GM12878 (cell line): ENCODE results near the gene GPR18. TPM values are rescaled to one million over a fixed set of nuclear protein-coding genes. Genes with fewer than 3 reads are reported as not detected.
A peak's percentile ranks its signal among the peaks of the same experiment; 100 is the strongest.

Experiments used
- ATAC-seq: fragments of 200-7000 bp; cut with Tn5 transposase; 3 replicates; pipeline ENCODE4 v1.9.1; 2020; ENCODE audit warnings: mild to moderate bottlenecking, moderate library complexity
- BruUV-seq: library from RNA; stranded (reverse); fragments of 400-500 nt; replicated peaks from 2 replicates; lab custom pipeline; 2021; lab: Mats Ljungman, UMichigan
- CTCF ChIA-PET: fragments of 300-600 bp; sonication (Branson Sonifier 250); formaldehyde crosslinking; extraction: SDS; loops from one replicate; lab custom pipeline; 2021; ENCODE audit warnings: inconsistent platforms; lab: Yijun Ruan, JAX
- POLR2A ChIA-PET: fragments of 350-600 bp; formaldehyde crosslinking; extraction: SDS; loops from one replicate; lab custom pipeline; 2021; ENCODE audit warnings: inconsistent platforms; lab: Charles Lee
- RAD21 ChIA-PET: fragments of 300-600 bp; sonication (Branson Sonifier 250); formaldehyde crosslinking; loops from one replicate; lab custom pipeline; 2023; ENCODE audit warnings: antibody characterized with exemption; ENCODE audit not compliant: unreplicated experiment; lab: Charles Lee
- SMC1A ChIA-PET: fragments of 300-600 bp; sonication (Branson Sonifier 250); formaldehyde crosslinking; loops from one replicate; lab custom pipeline; 2023; ENCODE audit not compliant: unreplicated experiment, uncharacterized antibody; lab: Charles Lee
- DNase-seq: peaks from one replicate; pipeline ENCODE4 v3.0.0-alpha.2; 2011; ENCODE audit warnings: low read depth, low spot score
- FAIRE-seq: peaks from 3 replicates; lab custom pipeline; 2011; peaks lifted over from hg19 to GRCh38; lab: Jason Lieb, UNC
- H2AFZ ChIP-seq: 2 replicates; pipeline ENCODE4 v1.6.0; 2011; ENCODE audit warnings: low read depth, low read length, control low read depth; ENCODE audit not compliant: control insufficient read depth
- H3K27ac ChIP-seq: 2 replicates; pipeline ENCODE4 v1.5.1; 2011; ENCODE audit warnings: control low read depth; ENCODE audit not compliant: control insufficient read depth, insufficient read depth
- H3K27me3 ChIP-seq, 2 experiments: replicated peaks in 1 of 2; 2 replicates each; pipeline versions ENCODE4 v1.6.0 to v1.6.1; 2011; ENCODE audit warnings: low read length in 1 of 2; ENCODE audit not compliant: control insufficient read depth in 2 of 2, insufficient read depth in 2 of 2
- H3K36me3 ChIP-seq, 2 experiments: 2 replicates each; pipeline ENCODE4 v1.5.1; 2011; ENCODE audit warnings: low read length in 1 of 2; ENCODE audit not compliant: control insufficient read depth in 2 of 2, insufficient read depth in 2 of 2
- H3K4me1 ChIP-seq: 2 replicates; pipeline ENCODE4 v1.6.1; 2011; ENCODE audit warnings: mild to moderate bottlenecking, low read length, moderate library complexity, mixed read lengths; ENCODE audit not compliant: control insufficient read depth, insufficient read depth
- H3K4me2 ChIP-seq: 2 replicates; pipeline ENCODE4 v1.6.0; 2011; ENCODE audit warnings: control low read depth; ENCODE audit not compliant: control insufficient read depth, insufficient read depth
- H3K4me3 ChIP-seq: fragments of 200-600 bp; sonication (generic); 2 replicates; pipeline ENCODE4 v1.5.1; 2016
- H3K79me2 ChIP-seq: 2 replicates; pipeline ENCODE4 v1.6.0; 2011; ENCODE audit warnings: low read length; ENCODE audit not compliant: control insufficient read depth, insufficient read depth
- H3K9ac ChIP-seq: 2 replicates; pipeline ENCODE4 v1.8.0; 2011; ENCODE audit warnings: low read length, control low read depth, mixed read lengths; ENCODE audit not compliant: control insufficient read depth, insufficient read depth
- H3K9me3 ChIP-seq: replicated peaks from 3 replicates; pipeline ENCODE4 v1.5.1; 2011; ENCODE audit warnings: mild to moderate bottlenecking, low read length; ENCODE audit not compliant: control insufficient read depth, insufficient read depth
- H4K20me1 ChIP-seq: 2 replicates; pipeline ENCODE4 v1.6.0; 2011; ENCODE audit not compliant: control insufficient read depth, insufficient read depth
- ATF7 ChIP-seq: fragments of 450-650 bp; IDR thresholded peaks from 2 replicates; pipeline ENCODE4 v1.6.1; 2016; ENCODE audit warnings: low read depth, mild to moderate bottlenecking
- CHD2 ChIP-seq: IDR thresholded peaks from 2 replicates; pipeline ENCODE4 v1.6.1; 2011; ENCODE audit warnings: low read depth, low read length, improper control_type of control experiment, borderline replicate concordance
- DPF2 ChIP-seq: fragments of 450-650 bp; IDR thresholded peaks from 2 replicates; pipeline ENCODE4 v1.6.1; 2017; ENCODE audit warnings: mild to moderate bottlenecking
- NR2C2 ChIP-seq: IDR thresholded peaks from 2 replicates; pipeline ENCODE4 v1.6.1; 2011; ENCODE audit warnings: borderline replicate concordance, low read depth; ENCODE audit not compliant: control insufficient read depth, insufficient read length
- RUNX3 ChIP-seq: IDR thresholded peaks from 2 replicates; pipeline ENCODE4 v1.6.1; 2012; ENCODE audit warnings: low read length, inconsistent platforms
- SP1 ChIP-seq: IDR thresholded peaks from one replicate; pipeline ENCODE4 v1.6.1; 2011; ENCODE audit warnings: low read depth, low read length
- STAT3 ChIP-seq: IDR thresholded peaks from 2 replicates; pipeline ENCODE4 v1.6.1; 2011; ENCODE audit warnings: low read depth, low read length, improper control_type of control experiment
- WGBS: methylation state at CpG from one replicate; pipeline ENCODE4 v1.1.6; 2016; ENCODE audit warnings: low lambda C conversion rate; ENCODE audit not compliant: insufficient replicate concordance, insufficient coverage; ENCODE audit errors: missing lambda C conversion rate; 5-methylcytosine and 5-hydroxymethylcytosine counted together
- in situ Hi-C: fragments of 300-500 bp; cut with MboI; formaldehyde crosslinking; loops from 9 replicates; pipeline ENCODE4 v1.14.3; 2018; ENCODE audit warnings: mixed read lengths
- intact Hi-C: fragments of 100-400 bp; cut with micrococcal nuclease; formaldehyde crosslinking; loops from one replicate; pipeline ENCODE4 v1.14.2; 2022; ENCODE audit not compliant: unreplicated experiment
- polyA plus RNA-seq, 11 experiments: library from polyadenylated mRNA; depleted of rRNA in 4 of 11; unstranded in 6 of 11; stranded (reverse) in 5 of 11; fragments of >200 nt; fragmentation: Nextera tagmentation in 4 of 11; fragmentation: Illumina TruSeq in 1 of 11; extraction: Ambion mirVana in 4 of 11; extraction: Trizol in 1 of 11; gene quantifications; 1 replicate in 1 of 11; 2 replicates in 10 of 11; pipeline versions ENCODE4 v1.2.1 to v1.2.3, GENCODE V29; 2011 to 2016; ENCODE audit warnings: inconsistent platforms in 2 of 11, missing spikeins in 2 of 11, low read depth in 1 of 11
- total RNA-seq, 4 experiments: library from RNA; depleted of rRNA in 3 of 4; stranded (reverse); fragments of >200 nt in 3 of 4; fragmentation: Illumina TruSeq in 1 of 4; extraction: Trizol in 1 of 4; gene quantifications; 2 replicates each; pipeline versions ENCODE4 v1.2.1 to v1.2.3, GENCODE V29; 2013 to 2021
- TF ChIP-seq, protein P1 (sequence below): fragments of 450-650 bp; IDR thresholded peaks from 2 replicates; pipeline ENCODE4 v1.6.1; 2017; ENCODE audit warnings: low read depth, mild to moderate bottlenecking, moderate library complexity
- TF ChIP-seq, protein P2 (sequence below): IDR thresholded peaks from 2 replicates; pipeline ENCODE4 v1.6.1; 2011; ENCODE audit warnings: low read depth, low read length, improper control_type of control experiment, borderline replicate concordance

GPR18 gene
- total and polyA plus RNA-seq, 10 of the 15 experiments (the other 5 are each of a cell fraction or from before 2014, with no cell fraction given), result 3.3 to 12.9 (median 5.2) TPM

DNA sequence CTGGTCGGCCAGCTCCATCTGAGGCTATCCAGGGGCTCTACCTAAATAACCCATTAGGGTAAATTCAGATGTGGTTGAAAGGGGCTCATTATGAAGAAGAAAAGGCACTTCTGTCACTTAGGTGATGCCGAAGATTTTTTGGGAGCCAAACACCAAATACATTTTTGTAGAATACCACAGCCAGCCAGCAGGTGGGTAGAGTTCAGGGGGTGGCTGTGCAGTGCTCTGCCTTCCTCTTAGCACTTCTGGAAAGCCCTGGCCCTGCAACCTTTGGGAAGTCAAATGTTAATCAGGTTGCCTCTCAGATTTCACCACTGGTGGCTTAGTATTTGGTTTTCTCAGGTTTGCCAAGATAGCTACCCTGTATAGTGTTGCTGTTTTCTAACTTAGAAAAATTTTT, 18.5 kb upstream of the GPR18 start (continued):
- TF ChIP-seq STAT3, result no peak
- TF ChIP-seq ATF7, result no peak
- TF ChIP-seq, protein P1, sequence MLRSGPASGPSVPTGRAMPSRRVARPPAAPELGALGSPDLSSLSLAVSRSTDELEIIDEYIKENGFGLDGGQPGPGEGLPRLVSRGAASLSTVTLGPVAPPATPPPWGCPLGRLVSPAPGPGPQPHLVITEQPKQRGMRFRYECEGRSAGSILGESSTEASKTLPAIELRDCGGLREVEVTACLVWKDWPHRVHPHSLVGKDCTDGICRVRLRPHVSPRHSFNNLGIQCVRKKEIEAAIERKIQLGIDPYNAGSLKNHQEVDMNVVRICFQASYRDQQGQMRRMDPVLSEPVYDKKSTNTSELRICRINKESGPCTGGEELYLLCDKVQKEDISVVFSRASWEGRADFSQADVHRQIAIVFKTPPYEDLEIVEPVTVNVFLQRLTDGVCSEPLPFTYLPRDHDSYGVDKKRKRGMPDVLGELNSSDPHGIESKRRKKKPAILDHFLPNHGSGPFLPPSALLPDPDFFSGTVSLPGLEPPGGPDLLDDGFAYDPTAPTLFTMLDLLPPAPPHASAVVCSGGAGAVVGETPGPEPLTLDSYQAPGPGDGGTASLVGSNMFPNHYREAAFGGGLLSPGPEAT, result no peak

DNA sequence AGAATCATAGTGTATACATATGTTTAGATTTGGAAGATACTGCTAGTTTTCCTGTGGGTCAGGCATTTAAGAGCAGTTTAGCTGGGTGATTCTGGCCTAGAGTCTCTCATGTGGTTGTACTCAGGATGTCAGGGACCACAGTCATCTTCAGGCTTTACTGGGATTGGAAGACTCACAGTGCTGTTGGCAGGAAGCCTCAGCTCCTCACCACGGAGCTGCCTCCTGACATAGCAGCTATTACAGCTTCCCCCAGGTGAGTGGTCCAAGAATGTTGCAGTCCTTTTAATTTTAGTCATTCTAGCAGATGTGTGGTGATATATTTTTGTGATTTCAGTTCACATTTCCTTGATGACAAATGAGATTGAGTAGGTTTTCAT, 16.9 kb upstream of the GPR18 start:
- in situ Hi-C loops, result no loop called here
- intact Hi-C loops, result no loop called here
- no peaks in the 10 kb centered on the region for H4K20me1 ChIP-seq
- BruUV-seq, result no TSS peak
- no peak overlapping the region for H3K27ac ChIP-seq
- CTCF ChIA-PET, result interaction anchor here (1.0 to 12.3 kb wide), 9 partner anchors 9 to 340 kb away, joined by 3 to 440 read pairs (median 5); no protein-coding TSS in a partner anchor
- H3K79me2 ChIP-seq, result peaks cover 22% of the 10 kb centered on the region
- H3K27me3 ChIP-seq, result no peaks in the 10 kb centered on the region
- peaks cover 10% of the 10 kb centered on the region; the same call in 2 of the 3 replicates for H3K9me3 ChIP-seq
- H3K36me3 ChIP-seq, result no peaks in the 10 kb centered on the region; a peak in 2 of 4 replicates
- H3K4me3 ChIP-seq, result no peak overlapping the region
- no peak overlapping the region for H2AFZ ChIP-seq
- RAD21 ChIA-PET, result interaction anchor here (0.5 to 12.6 kb wide), 8 partner anchors 9 to 162 kb away, joined by 3 to 293 read pairs (median 4); partner anchors contain the start of gene GPR183
- SMC1A ChIA-PET, result interaction anchor here (0.6 to 14.4 kb wide), 15 partner anchors 10 to 162 kb away, joined by 3 to 300 read pairs (median 5); partner anchors contain the start of genes GPR183 and UBAC2
- POLR2A ChIA-PET, result interaction anchor here (1.0 to 2.2 kb wide), 2 partner anchors 10 to 22 kb away, joined by 3 to 5 read pairs; no protein-coding TSS in a partner anchor
- H3K9ac ChIP-seq, result no peak overlapping the region
- peak; percentile 34 for ATAC-seq
- DNase-seq, result no peak
- TF ChIP-seq SP1, result no peak
- TF ChIP-seq, protein P2, sequence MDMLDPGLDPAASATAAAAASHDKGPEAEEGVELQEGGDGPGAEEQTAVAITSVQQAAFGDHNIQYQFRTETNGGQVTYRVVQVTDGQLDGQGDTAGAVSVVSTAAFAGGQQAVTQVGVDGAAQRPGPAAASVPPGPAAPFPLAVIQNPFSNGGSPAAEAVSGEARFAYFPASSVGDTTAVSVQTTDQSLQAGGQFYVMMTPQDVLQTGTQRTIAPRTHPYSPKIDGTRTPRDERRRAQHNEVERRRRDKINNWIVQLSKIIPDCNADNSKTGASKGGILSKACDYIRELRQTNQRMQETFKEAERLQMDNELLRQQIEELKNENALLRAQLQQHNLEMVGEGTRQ, result no peak
- peak; percentile 52 for TF ChIP-seq RUNX3
- TF ChIP-seq DPF2, result no peak
- no peak for TF ChIP-seq CHD2
- TF ChIP-seq NR2C2, result no peak
- no peak overlapping the region for H3K4me2 ChIP-seq
- 32% methylated on average over 1 of the region's 1 CpG for WGBS
- peaks cover 40% of the 10 kb centered on the region for H3K4me1 ChIP-seq
- no peak for FAIRE-seq
